GM12872 (cell line): ENCODE data around the gene CNTNAP2.

Experiments used
- TF ChIP-seq, protein P1 (sequence below): IDR thresholded peaks from 3 replicates; pipeline ENCODE4 v1.5.1; 2011; ENCODE audit warnings: low read depth, mild to moderate bottlenecking, low read length, moderate library complexity; ENCODE audit not compliant: insufficient read depth

Gene CNTNAP2

DNA sequence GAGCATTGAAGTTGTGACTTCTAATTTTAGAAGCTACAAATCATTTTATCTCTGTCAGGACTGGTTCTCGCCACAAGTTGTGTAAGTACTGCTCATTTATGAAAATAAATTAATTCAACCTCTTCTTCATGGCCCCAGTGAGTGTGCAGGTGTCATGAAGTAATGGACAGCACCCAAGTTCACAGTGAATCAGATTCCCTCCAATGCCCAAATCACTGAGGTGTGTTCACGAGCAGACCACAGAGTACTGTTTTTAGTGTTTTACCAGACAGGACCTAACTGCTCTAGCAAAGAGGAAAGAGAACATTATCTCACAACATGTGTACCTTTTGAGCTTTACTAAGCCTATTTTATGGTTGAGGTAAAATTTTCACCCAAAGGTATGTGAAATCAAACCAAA is 980.0 kb downstream of the CNTNAP2 start:
- TF ChIP-seq, protein P1, sequence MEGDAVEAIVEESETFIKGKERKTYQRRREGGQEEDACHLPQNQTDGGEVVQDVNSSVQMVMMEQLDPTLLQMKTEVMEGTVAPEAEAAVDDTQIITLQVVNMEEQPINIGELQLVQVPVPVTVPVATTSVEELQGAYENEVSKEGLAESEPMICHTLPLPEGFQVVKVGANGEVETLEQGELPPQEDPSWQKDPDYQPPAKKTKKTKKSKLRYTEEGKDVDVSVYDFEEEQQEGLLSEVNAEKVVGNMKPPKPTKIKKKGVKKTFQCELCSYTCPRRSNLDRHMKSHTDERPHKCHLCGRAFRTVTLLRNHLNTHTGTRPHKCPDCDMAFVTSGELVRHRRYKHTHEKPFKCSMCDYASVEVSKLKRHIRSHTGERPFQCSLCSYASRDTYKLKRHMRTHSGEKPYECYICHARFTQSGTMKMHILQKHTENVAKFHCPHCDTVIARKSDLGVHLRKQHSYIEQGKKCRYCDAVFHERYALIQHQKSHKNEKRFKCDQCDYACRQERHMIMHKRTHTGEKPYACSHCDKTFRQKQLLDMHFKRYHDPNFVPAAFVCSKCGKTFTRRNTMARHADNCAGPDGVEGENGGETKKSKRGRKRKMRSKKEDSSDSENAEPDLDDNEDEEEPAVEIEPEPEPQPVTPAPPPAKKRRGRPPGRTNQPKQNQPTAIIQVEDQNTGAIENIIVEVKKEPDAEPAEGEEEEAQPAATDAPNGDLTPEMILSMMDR: no peak

DNA sequence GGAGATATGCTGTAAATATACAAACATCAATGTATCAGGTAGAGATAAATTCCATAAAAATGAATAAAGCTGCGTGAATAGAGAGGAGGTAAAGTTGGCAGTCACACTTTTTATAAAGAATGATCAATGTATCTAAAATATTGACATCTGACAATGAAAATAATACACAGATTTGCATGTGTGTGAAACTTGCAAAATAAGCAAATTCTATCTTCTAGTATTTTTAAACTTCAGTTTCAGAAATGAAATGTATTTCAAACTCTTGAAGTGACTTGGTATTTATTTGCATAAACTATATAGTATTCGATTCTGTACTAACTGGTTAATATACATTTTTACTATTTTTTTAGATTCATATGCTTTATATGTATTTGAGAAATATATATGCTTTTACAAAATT is 986.6 kb downstream of the CNTNAP2 start:
- TF ChIP-seq, protein P1: no peak

DNA sequence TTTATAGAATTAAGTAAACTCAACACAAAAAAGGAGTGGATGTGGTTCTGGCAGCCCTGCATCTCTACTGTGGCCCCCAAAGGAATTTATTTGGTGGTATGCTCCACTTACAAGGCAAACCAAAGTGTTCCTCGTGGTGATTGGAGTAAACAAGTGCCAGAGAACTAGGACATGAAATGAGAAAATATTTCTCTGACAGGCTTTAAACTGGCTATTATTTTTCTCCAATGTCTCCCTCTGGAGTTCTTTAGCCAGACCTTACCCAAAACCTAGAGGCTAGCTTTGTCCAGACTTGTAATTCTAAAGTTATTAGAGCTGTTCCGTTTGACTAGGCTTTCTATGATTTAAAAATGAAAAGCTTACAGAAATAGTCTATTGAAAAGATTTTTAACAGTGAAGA is 990.1 kb downstream of the CNTNAP2 start:
- TF ChIP-seq, protein P1: no peak

DNA sequence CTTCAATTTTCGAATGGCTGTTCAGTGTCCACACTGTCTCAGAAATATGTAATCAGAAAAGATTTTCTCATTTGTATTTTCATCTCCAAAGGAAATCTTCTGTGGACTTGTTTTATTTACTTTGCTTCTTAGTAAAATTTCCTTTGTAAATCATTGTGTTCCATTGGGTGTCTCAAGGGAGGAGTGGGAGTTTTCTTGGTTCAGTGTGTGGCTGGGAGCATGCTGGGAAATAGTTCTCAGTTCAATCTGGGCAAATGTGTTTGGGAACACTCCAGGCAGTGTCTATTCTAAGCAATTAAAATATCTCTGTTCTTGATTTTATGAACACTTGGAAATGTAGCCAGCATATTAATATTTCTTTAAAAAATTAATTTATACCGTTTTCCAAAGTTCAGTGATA is 1019.8 kb downstream of the CNTNAP2 start:
- TF ChIP-seq, protein P1: no peak

DNA sequence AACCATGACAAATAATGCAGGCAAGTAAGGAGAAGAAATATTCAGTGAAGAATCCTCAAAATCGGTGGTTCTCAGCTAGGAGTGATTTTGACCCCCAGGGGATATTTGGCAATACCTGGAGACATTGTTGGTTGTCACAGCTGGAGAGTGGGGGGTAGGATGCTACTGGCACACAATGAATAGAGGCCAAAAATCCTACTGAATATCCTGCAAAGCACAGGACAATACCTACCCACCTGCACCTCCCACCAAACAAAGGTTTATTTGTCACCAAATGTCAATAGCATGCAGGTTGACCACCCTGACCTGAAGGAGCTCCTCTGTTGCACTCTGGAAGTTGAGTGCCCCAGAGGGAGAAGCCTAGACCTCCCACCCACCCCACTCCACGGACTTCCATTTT is 1028.6 kb downstream of the CNTNAP2 start:
- TF ChIP-seq, protein P1: no peak

DNA sequence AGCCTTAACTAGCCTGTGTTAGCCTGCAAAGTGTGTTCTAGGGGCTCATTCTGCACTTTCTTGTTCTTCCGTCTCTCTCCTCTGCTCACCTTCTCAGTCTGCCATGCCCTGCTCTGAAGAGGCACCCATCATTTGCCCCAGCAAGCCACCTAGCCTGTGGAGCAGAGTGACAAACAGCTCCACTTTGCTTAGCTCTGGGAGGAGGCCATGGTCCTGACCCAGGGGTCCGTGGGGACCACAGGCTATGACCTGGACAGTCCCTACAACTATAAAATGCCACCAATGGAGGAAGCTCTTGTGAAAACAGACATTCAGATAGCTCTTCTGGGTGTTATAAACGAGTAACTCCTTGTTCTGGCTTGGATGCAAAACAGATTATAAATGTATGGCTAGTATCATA is 1029.6 kb downstream of the CNTNAP2 start:
- TF ChIP-seq, protein P1: no peak

DNA sequence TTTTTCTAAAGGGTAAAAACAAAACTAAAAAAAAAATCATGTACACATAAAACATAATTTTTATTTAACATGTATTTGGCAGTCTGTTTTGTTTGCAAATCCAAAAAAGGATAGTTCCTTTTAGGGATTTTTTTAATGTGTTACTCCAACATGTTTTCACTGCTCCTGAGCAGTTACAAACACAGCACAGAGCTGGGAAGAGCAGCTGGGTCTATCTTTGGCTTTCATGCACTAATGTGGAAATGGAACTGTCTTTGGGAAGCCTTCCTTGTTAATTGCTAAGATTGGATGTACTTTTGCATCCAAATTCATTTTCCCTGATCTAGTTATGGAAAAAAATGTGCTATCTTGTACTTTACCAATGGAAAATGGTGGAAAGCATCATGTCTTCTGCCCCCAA is 1035.1 kb downstream of the CNTNAP2 start:
- TF ChIP-seq, protein P1: no peak

DNA sequence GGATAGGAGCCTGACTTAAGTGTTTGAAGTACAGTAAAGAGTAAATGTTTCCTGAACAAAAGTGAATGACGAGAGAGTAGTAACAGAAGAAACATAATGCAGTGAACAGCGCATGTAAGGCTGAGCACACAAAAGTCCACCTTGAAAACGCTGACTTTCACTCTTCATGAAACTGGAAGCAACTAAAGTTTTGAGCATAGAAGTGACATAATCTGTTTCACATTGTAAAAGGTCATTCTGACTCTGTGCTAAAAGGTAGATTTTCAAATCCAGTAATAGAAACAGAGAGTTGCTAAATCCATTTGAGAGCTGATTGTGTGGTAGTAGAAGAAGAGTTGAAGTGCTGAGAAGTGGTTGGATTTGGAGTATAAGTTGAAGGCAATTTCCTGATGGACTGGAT is 1037.0 kb downstream of the CNTNAP2 start:
- TF ChIP-seq, protein P1: no peak
